Panc1 (cell line): ENCODE results near the gene IL19. TPM values are rescaled to one million over a fixed set of nuclear protein-coding genes. Genes with fewer than 3 reads are reported as not detected.

Source experiments
- ATAC-seq: fragments of 200-7000 bp; cut with Tn5 transposase; 2 replicates; pipeline ENCODE4 v1.9.1; 2020; ENCODE audit warnings: mild to moderate bottlenecking, moderate library complexity
- BruUV-seq: library from RNA; stranded (reverse); fragments of 400-500 nt; replicated peaks from 2 replicates; lab custom pipeline; 2021; lab: Mats Ljungman, UMichigan
- CTCF ChIA-PET: fragments of 300-600 bp; sonication (Branson Sonifier 250); formaldehyde crosslinking; loops from one replicate; lab custom pipeline; 2022; ENCODE audit warnings: antibody characterized with exemption; lab: Charles Lee
- POLR2A ChIA-PET: fragments of 300-600 bp; sonication (Branson Sonifier 250); formaldehyde crosslinking; loops from one replicate; lab custom pipeline; 2022; ENCODE audit warnings: antibody characterized with exemption; lab: Charles Lee
- DNase-seq: peaks from one replicate; pipeline ENCODE4 v3.0.0-alpha.2; 2010; ENCODE audit warnings: low read depth, low spot score
- H3K27ac ChIP-seq: 2 replicates; pipeline ENCODE4 v1.5.1; 2011; ENCODE audit warnings: mild to moderate bottlenecking, low read length, inconsistent platforms
- H3K27me3 ChIP-seq: fragments of 200-500 bp; sonication (Bioruptor generic); 2 replicates; pipeline ENCODE4 v1.6.0; 2014; ENCODE audit warnings: low read length, inconsistent platforms; ENCODE audit not compliant: control insufficient read depth, insufficient read depth
- H3K36me3 ChIP-seq: fragments of 200-500 bp; sonication (Bioruptor generic); 2 replicates; pipeline ENCODE4 v1.5.1; 2014; ENCODE audit warnings: inconsistent platforms, mild to moderate bottlenecking, low read length, moderate library complexity; ENCODE audit not compliant: control insufficient read depth, insufficient read depth
- H3K4me1 ChIP-seq: 2 replicates; pipeline ENCODE4 v1.5.1; 2011; ENCODE audit warnings: inconsistent platforms, mild to moderate bottlenecking, low read length, moderate library complexity; ENCODE audit not compliant: control insufficient read depth, insufficient read depth
- H3K4me3 ChIP-seq, 2 experiments: 2 replicates each; pipeline ENCODE4 v1.5.1; 2011 to 2012; ENCODE audit warnings: low read depth in 2 of 2, low read length in 2 of 2, mild to moderate bottlenecking in 2 of 2, inconsistent platforms in 1 of 2, moderate library complexity in 1 of 2
- H3K9me3 ChIP-seq: fragments of 200-500 bp; sonication (Bioruptor generic); 2 replicates; pipeline ENCODE4 v1.5.1; 2014; ENCODE audit warnings: low read depth, mild to moderate bottlenecking, inconsistent platforms, low read length, moderate library complexity; ENCODE audit not compliant: control insufficient read depth, insufficient read depth
- CTCF ChIP-seq: fragments of 450-650 bp; IDR thresholded peaks from 2 replicates; pipeline ENCODE4 v1.5.1; 2017; ENCODE audit warnings: mild to moderate bottlenecking
- POLR2AphosphoS5 ChIP-seq: IDR thresholded peaks from 2 replicates; pipeline ENCODE4 v1.6.1; 2012; ENCODE audit warnings: mild to moderate bottlenecking, low read depth, low read length, moderate library complexity
- REST ChIP-seq, 2 experiments: IDR thresholded peaks; 2 replicates each; pipeline ENCODE4 v1.6.1; 2011 to 2012; ENCODE audit warnings: low read depth in 2 of 2, control low read depth in 1 of 2, low read length in 1 of 2, mild to moderate bottlenecking in 1 of 2, moderate library complexity in 1 of 2; ENCODE audit not compliant: insufficient read depth in 1 of 2
- SIN3A ChIP-seq: IDR thresholded peaks from 2 replicates; pipeline ENCODE4 v1.6.1; 2012; ENCODE audit warnings: low read depth, mild to moderate bottlenecking, low read length, moderate library complexity, borderline replicate concordance; ENCODE audit not compliant: insufficient read depth
- TCF7L2 ChIP-seq: IDR thresholded peaks from 2 replicates; pipeline ENCODE4 v1.6.1; 2011; ENCODE audit warnings: mild to moderate bottlenecking, low read depth, low read length, inconsistent platforms
- in situ Hi-C: cut with HindIII; loops from 2 replicates; pipeline ENCODE4 v1.10.0; 2016; ENCODE audit warnings: low sequenced_read_pairs, low pct_unique_long_range_greater_than_20kb
- intact Hi-C: fragments of 100-400 bp; cut with micrococcal nuclease; formaldehyde crosslinking; loops from one replicate; pipeline ENCODE4 v1.10.0; 2022; ENCODE audit not compliant: unreplicated experiment
- total RNA-seq: library from RNA; stranded (reverse); gene quantifications from one replicate; pipeline ENCODE4 v1.2.1, GENCODE V29; 2021; ENCODE audit not compliant: unreplicated experiment

IL19 gene
- total RNA-seq, 1 experiment from 2014 or later = not detected

GRCh38 chr1:206842854-206843253 lies 72.3 kb downstream of the IL19 start:
- in situ Hi-C loops (no loop called here), intact Hi-C loops (no loop called here)
- H3K4me1 ChIP-seq = no peaks in the 10 kb centered on the region
- no peak for DNase-seq
- TF ChIP-seq CTCF (no peak), POLR2AphosphoS5 (no peak), TCF7L2 (no peak), REST (IDR thresholded peaks at IDR 0.05; ENCODE audit: insufficient read depth in 1 of 2, low read depth in 2 of 2, low read length in 1 of 2) (no peak), SIN3A (no peak)
- BruUV-seq = no TSS peak
- no peaks in the 10 kb centered on the region for H3K27me3 ChIP-seq
- H3K27ac ChIP-seq = no peak overlapping the region
- ChIA-PET POLR2A (no interaction called here), CTCF (no interaction called here)
- no peak for ATAC-seq
- no peak overlapping the region for H3K4me3 ChIP-seq
- no peaks in the 10 kb centered on the region for H3K36me3 ChIP-seq
- no peaks in the 10 kb centered on the region for H3K9me3 ChIP-seq

- Histone ChIP-seq H3K4me1 (no peaks in the 10 kb centered on the region), H3K4me3 (no peak overlapping the region), H3K9me3 (no peaks in the 10 kb centered on the region), H3K27me3 (no peaks in the 10 kb centered on the region), H3K27ac (no peak overlapping the region), H3K36me3 (no peaks in the 10 kb centered on the region)
- intact Hi-C loops (no loop called here), in situ Hi-C loops (no loop called here)
- TF ChIP-seq CTCF (no peak), POLR2AphosphoS5 (no peak), REST (IDR thresholded peaks at IDR 0.05; ENCODE audit: insufficient read depth in 1 of 2, low read depth in 2 of 2, low read length in 1 of 2) (no peak), TCF7L2 (no peak), SIN3A (no peak)
- ChIA-PET POLR2A (no interaction called here), CTCF (no interaction called here)
- ATAC-seq = no peak
- BruUV-seq = no TSS peak
- no peak for DNase-seq
Observed at GRCh38 chr1:206843626-206844025, 73.1 kb downstream of the IL19 start.
